Measurements from ENCODE around the gene ETHE1.
"Not testable (repeated sequence)": the region's sequence is repeated elsewhere in the genome, so short reads cannot be mapped to it uniquely, and the experiment has no call there.

DNA sequence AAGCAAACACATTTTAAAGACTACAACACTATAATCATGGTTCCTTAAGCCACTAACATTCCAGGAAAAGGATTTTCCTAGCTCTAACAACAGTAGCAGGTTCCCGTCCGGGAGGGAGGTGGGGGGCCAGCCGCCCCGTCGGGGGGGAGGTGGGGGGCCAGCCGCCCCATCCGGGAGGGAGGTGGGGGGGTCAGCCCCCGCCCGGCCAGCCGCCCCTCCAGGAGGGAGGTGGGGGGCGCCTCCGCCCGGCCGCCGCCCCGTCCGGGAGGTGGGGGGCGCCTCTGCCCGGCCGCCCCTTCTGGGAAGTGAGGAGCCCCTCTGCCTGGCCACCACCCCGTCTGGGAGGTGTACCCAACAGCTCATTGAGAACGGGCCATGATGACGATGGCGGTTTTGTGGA lies 20.9 kb upstream of the ETHE1 start:
- TF ChIP-seq, protein P1, sequence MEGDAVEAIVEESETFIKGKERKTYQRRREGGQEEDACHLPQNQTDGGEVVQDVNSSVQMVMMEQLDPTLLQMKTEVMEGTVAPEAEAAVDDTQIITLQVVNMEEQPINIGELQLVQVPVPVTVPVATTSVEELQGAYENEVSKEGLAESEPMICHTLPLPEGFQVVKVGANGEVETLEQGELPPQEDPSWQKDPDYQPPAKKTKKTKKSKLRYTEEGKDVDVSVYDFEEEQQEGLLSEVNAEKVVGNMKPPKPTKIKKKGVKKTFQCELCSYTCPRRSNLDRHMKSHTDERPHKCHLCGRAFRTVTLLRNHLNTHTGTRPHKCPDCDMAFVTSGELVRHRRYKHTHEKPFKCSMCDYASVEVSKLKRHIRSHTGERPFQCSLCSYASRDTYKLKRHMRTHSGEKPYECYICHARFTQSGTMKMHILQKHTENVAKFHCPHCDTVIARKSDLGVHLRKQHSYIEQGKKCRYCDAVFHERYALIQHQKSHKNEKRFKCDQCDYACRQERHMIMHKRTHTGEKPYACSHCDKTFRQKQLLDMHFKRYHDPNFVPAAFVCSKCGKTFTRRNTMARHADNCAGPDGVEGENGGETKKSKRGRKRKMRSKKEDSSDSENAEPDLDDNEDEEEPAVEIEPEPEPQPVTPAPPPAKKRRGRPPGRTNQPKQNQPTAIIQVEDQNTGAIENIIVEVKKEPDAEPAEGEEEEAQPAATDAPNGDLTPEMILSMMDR (IDR thresholded peaks at IDR 0.05): not testable (repeated sequence)
- not testable (repeated sequence) for TF ChIP-seq POLR2A (IDR thresholded peaks at IDR 0.05)
